Calu3 (cell line): Measurements from ENCODE around the gene FAM118A. TPM values are rescaled to one million over a fixed set of nuclear protein-coding genes. Genes with fewer than 3 reads are reported as not detected.
A peak's percentile ranks its signal among the peaks of the same experiment; 100 is the strongest.

ENCODE experiments used
- BruUV-seq: library from RNA; stranded (reverse); fragments of 400-500 nt; replicated peaks from 2 replicates; lab custom pipeline; 2021; lab: Mats Ljungman, UMichigan
- CTCF ChIA-PET: fragments of 300-600 bp; sonication (Branson Sonifier 250); formaldehyde crosslinking; loops from one replicate; lab custom pipeline; 2022; ENCODE audit warnings: antibody characterized with exemption; lab: Charles Lee
- DNase-seq: peaks from one replicate; pipeline ENCODE4 v3.0.0; 2022
- H3K27ac Mint-ChIP-seq: one replicate; pipeline ENCODE4 v1.8.0; 2022; ENCODE audit warnings: mixed read lengths; ENCODE audit not compliant: unreplicated experiment
- H3K27me3 Mint-ChIP-seq: one replicate; pipeline ENCODE4 v1.8.0; 2022; ENCODE audit warnings: mixed read lengths; ENCODE audit not compliant: unreplicated experiment
- H3K36me3 Mint-ChIP-seq: one replicate; pipeline ENCODE4 v1.8.0; 2022; ENCODE audit warnings: mild to moderate bottlenecking, moderate library complexity, mixed read lengths; ENCODE audit not compliant: insufficient read depth, unreplicated experiment
- H3K4me1 Mint-ChIP-seq: one replicate; pipeline ENCODE4 v1.8.0; 2022; ENCODE audit warnings: mild to moderate bottlenecking, low read depth, mixed read lengths; ENCODE audit not compliant: unreplicated experiment
- H3K4me3 Mint-ChIP-seq: one replicate; pipeline ENCODE4 v1.8.0; 2022; ENCODE audit warnings: mild to moderate bottlenecking, low read depth, moderate library complexity, mixed read lengths; ENCODE audit not compliant: unreplicated experiment
- H3K9me3 Mint-ChIP-seq: one replicate; pipeline ENCODE4 v1.8.0; 2022; ENCODE audit warnings: low read depth, mixed read lengths; ENCODE audit not compliant: unreplicated experiment
- intact Hi-C: fragments of 100-400 bp; cut with micrococcal nuclease; formaldehyde crosslinking; loops from one replicate; pipeline ENCODE4 v1.10.0; 2022; ENCODE audit not compliant: unreplicated experiment
- total RNA-seq: library from RNA; stranded (reverse); gene quantifications from 2 replicates; pipeline ENCODE4 v1.2.3, GENCODE V29; 2022
- TF ChIP-seq, protein P1 (sequence below): fragments of 200-600 bp; IDR thresholded peaks from one replicate; pipeline ENCODE4 v1.8.0; 2022; ENCODE audit warnings: antibody characterized with exemption; ENCODE audit not compliant: unreplicated experiment

The FAM118A gene
- total RNA-seq, 1 experiment from 2014 or later, result 35.0 TPM

DNA sequence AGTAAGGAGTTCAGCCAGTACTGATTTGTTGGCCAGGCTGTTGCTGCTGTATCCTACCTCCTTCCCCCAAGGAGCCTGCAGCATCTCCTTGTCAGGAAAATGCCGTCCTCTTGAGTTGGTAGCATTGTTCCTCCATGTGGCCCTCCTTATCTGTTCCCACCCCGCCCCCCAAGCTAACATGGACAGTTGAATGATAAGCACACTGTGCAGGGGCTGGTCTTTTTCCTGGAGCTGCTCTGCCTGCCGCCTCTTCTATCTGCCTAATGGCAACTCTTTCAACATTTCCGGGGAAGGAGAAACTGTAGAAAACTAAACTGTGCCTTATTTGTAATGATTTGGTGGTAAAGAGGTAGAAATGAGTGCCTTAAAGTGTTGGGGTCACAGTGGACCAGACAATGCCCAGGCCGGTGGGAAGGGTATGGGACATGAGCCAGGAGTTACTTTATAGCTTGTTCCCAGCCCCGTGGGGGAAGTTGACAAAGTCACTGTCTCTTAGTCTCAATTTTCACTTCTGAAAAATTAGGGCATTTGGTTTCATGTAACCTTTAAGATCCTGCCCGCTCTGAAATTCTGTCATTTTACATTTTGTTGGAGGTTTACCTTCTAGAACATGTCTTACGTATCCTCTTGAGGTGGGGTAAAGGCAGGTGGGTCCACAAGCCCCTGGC, 4.5 kb downstream of the FAM118A start:
- Mint-ChIP-seq H3K27ac (no peak overlapping the region), H3K27me3 (no peaks in the 10 kb centered on the region), H3K36me3 (peaks cover 21% of the 10 kb centered on the region), H3K4me3 (no peak overlapping the region), H3K9me3 (no peaks in the 10 kb centered on the region), H3K4me1 (peaks cover 35% of the 10 kb centered on the region)
- CTCF ChIA-PET, result interaction anchor here (0.6 kb wide), 1 partner anchor 9 kb away, joined by 3 read pairs; no protein-coding TSS in a partner anchor
- no TSS peak for BruUV-seq
- intact Hi-C loops, result no loop called here
- no peak for DNase-seq
- TF ChIP-seq, protein P1, sequence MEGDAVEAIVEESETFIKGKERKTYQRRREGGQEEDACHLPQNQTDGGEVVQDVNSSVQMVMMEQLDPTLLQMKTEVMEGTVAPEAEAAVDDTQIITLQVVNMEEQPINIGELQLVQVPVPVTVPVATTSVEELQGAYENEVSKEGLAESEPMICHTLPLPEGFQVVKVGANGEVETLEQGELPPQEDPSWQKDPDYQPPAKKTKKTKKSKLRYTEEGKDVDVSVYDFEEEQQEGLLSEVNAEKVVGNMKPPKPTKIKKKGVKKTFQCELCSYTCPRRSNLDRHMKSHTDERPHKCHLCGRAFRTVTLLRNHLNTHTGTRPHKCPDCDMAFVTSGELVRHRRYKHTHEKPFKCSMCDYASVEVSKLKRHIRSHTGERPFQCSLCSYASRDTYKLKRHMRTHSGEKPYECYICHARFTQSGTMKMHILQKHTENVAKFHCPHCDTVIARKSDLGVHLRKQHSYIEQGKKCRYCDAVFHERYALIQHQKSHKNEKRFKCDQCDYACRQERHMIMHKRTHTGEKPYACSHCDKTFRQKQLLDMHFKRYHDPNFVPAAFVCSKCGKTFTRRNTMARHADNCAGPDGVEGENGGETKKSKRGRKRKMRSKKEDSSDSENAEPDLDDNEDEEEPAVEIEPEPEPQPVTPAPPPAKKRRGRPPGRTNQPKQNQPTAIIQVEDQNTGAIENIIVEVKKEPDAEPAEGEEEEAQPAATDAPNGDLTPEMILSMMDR, result no peak

DNA sequence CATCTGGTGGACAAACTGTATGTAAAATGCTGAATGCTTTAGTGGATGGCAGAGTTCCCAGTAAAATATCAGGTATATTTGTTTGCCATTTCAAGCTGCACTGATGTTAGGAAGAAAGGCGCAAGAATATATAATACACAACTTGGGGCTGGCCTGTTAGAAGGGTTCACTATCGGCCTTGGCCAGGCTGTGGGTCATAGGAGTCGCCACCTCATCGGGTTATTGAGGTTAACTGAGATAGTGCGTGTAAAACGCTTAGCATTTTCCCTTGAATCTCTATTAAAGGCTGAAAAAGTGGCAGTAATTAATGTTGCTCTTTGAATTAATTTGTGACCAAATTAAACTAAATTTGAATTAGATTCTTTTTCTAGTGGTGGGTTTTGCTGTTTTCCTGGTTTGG, 5.1 kb downstream of the FAM118A start:
- CTCF ChIA-PET, result no interaction called here
- H3K36me3 Mint-ChIP-seq, result peaks cover 15% of the 10 kb centered on the region
- H3K4me3 Mint-ChIP-seq, result no peak overlapping the region
- intact Hi-C loops, result no loop called here
- DNase-seq, result no peak
- no peak overlapping the region for H3K27ac Mint-ChIP-seq
- peaks cover 32% of the 10 kb centered on the region for H3K4me1 Mint-ChIP-seq
- no peaks in the 10 kb centered on the region for H3K9me3 Mint-ChIP-seq
- no peaks in the 10 kb centered on the region for H3K27me3 Mint-ChIP-seq
- TF ChIP-seq, protein P1, result no peak
- BruUV-seq, result no TSS peak

DNA sequence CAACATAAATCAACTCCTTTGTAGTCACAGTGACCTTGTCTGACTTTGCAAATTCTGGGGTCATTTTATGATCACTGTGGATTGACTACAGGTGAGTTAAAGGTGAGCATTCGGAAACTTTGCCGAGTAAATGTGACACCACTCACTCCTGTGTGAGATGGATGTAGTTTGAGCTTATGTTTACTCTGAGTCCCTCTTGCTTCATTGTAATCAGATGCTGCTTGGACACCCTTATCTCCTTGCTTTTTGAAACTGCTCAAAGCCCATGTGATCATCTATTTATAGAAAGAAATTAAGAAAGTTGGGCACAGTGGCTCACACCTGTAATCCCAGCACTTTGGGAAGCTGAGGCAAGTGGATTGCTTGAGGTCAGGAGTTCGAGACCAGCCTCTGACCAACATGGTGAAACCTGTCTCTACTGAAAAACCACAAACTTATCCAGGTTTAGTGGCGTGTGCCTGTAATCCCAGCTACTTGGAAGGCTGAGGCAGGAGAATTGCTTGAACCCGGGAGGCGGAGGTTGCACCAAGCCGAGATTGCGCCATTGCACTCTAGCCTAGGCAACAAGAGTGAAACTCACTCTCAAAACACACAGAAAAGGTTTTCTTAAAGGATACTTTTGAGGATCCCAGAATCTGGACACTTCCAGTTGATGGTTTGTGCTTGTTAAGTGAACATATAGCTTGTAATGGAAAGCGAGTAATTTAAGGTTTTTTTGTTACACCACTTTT, 7.2 kb downstream of the FAM118A start:
- intact Hi-C loops, result no loop called here
- H3K27ac Mint-ChIP-seq, result no peak overlapping the region
- peaks cover 19% of the 10 kb centered on the region for H3K4me1 Mint-ChIP-seq
- CTCF ChIA-PET, result interaction anchor here (0.5 to 1.2 kb wide), 2 partner anchors 36 to 45 kb away, joined by 3 read pairs; no protein-coding TSS in a partner anchor
- H3K9me3 Mint-ChIP-seq, result no peaks in the 10 kb centered on the region
- H3K4me3 Mint-ChIP-seq, result no peak overlapping the region
- no TSS peak for BruUV-seq
- no peak for DNase-seq
- H3K36me3 Mint-ChIP-seq, result peaks cover 5% of the 10 kb centered on the region
- TF ChIP-seq, protein P1, result no peak
- H3K27me3 Mint-ChIP-seq, result no peaks in the 10 kb centered on the region

DNA sequence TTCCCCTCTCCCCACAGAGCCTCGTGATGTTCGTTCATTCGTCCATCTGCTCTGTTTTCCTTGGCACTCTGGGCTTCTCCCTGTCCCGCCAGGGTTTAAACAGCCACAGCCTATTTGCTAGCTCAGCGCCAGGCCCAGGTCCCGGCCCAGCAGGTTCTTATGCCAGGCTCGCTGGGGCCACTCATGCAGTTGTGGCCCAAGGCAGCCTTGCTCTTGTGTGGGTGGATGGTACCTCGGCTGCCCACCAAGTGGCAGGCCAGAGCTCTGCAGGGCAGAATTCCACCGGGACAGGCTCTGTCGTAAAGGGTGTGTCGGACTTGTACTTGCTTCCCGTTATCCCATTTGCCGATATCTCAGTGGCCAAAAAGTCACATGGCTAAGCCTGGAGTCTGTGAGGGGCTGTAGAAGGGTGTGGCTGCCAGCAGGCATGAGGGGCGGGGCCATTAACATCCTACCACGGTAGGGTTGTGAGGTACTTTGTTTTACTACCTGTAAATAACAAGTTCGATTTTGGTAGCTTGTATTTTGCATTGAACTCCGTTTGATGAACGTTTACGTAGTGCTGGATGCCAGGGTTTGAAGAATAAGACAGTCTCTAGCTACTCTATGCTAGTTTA, 7.9 kb downstream of the FAM118A start:
- Mint-ChIP-seq H3K27me3 (no peaks in the 10 kb centered on the region), H3K27ac (peak overlapping the region; percentile 8), H3K9me3 (no peaks in the 10 kb centered on the region), H3K4me3 (no peak overlapping the region), H3K4me1 (peaks cover 19% of the 10 kb centered on the region), H3K36me3 (peaks cover 5% of the 10 kb centered on the region)
- intact Hi-C loops, result no loop called here
- peak; percentile 45 for DNase-seq
- CTCF ChIA-PET, result interaction anchor here (0.5 to 1.2 kb wide), 2 partner anchors 36 to 46 kb away, joined by 3 read pairs; no protein-coding TSS in a partner anchor
- TF ChIP-seq, protein P1, result peak; percentile 20
- BruUV-seq, result no TSS peak
